Transverse colon (tissue), 3 donors: Measurements from ENCODE around the gene ZBTB1.

Source experiments
- POLR2A ChIP-seq: fragments of 450-650 bp; IDR thresholded peaks from one replicate; pipeline ENCODE4 v1.6.1; 2016; ENCODE audit warnings: antibody characterized with exemption, mild to moderate bottlenecking, moderate library complexity
- POLR2AphosphoS5 ChIP-seq, 3 donors: sonication (generic); formaldehyde crosslinking; IDR thresholded peaks; one replicate each; pipeline ENCODE4 v1.6.1; 2016; ENCODE audit warnings: antibody characterized with exemption in 3 of 3

GRCh38 chr14:64516969-64517368, 12.4 kb downstream of the ZBTB1 start:
- no peak for TF ChIP-seq POLR2AphosphoS5 (IDR thresholded peaks at IDR 0.05)
- no peak for TF ChIP-seq POLR2A
